GM15510 (cell line): Measurements from ENCODE around the gene GNG12.

Source experiments
- POLR2A ChIP-seq: IDR thresholded peaks from 3 replicates; pipeline ENCODE4 v1.6.1; 2011; ENCODE audit warnings: borderline replicate concordance; ENCODE audit not compliant: insufficient read length; ENCODE audit errors: extremely low read depth

The GNG12 gene

GRCh38 chr1:67851800-67852199 lies 18.5 kb upstream of the GNG12 start:
- no peak for TF ChIP-seq POLR2A

DNA sequence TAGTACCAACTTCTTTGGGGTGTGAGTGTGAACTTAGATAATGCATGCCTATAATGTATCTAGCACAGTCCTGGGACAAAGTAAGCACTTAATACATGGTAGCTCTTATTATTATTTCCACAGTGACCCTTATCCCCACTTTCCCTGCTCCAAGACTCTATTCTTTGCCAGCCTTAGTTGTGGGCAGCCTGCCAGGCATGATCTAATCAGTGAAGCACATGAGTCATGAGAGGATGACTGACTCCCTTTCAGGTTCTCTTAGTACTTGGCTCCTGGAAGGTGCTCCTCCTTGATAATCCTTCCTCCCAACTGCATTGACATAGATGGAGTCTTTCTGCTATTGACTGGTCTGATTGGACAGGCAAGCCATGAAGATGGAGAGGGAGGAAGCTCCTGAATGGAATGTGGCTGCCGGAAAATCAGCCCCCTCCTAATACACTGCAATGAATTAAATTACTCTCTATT lies 17.4 kb upstream of the GNG12 start:
- no peak for TF ChIP-seq POLR2A

DNA sequence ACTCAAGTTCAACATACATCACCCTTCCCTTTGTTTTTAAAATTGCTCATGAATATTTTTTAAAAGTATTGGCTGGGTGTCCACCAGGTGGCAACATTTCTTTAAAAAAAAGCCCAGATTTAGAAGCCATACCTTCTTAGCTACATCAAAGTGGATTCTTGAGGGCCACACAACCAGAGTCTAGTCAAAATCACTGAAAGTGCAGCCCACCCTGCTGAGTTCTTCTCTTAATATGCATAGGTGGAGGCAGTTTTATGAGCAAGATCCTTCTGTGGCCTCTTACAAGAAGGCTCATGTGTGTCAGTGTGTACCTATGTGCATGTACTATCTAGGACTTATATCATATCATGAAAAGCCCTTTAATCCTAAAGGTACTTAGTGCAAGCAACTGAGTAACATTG lies 16.9 kb upstream of the GNG12 start:
- no peak for TF ChIP-seq POLR2A

GRCh38 chr1:67847466-67847865 lies 14.2 kb upstream of the GNG12 start:
- TF ChIP-seq POLR2A = no peak

DNA sequence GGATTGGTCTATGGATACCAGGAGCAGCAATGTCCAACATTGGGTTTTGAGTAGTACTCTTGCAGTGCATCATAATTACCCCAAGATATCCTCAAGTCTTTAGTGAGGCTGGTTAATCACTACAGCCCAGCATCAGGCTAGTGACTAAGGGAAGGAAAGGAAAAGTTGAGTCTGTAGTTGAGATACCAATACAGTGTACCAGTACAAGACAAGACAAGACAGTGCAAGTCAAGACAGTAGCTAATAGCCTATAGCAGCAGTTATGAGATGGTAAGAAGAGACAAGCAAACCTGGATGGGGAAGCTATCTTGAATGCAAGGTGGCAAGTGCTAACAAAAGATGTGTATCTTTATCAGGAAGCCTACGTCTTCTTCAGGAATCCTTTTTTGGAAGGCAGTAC lies 13.3 kb upstream of the GNG12 start:
- TF ChIP-seq POLR2A = no peak

DNA sequence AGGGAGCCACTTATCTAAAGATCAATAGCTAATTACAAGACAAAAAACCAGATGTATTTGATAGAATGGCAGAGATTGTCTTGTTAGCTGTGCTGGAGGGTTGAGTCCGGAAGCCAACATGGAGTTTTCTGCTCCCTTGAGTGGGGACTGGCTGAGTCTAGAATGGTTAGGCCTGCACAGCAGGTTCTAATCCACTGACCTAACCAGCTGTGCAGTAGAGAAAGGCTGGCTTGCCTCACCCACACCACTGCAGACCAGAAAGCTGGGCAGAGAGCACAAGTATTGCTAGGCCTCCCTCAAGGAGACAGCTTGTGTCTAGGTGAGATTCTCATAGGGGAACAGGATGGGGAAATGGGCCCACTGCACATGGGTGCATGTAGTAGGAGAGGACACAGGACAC lies 11.7 kb upstream of the GNG12 start:
- no peak for TF ChIP-seq POLR2A

GRCh38 chr1:67843746-67844145 lies 10.5 kb upstream of the GNG12 start:
- no peak for TF ChIP-seq POLR2A

GRCh38 chr1:67843331-67843730 lies 10.1 kb upstream of the GNG12 start:
- TF ChIP-seq POLR2A = no peak

DNA sequence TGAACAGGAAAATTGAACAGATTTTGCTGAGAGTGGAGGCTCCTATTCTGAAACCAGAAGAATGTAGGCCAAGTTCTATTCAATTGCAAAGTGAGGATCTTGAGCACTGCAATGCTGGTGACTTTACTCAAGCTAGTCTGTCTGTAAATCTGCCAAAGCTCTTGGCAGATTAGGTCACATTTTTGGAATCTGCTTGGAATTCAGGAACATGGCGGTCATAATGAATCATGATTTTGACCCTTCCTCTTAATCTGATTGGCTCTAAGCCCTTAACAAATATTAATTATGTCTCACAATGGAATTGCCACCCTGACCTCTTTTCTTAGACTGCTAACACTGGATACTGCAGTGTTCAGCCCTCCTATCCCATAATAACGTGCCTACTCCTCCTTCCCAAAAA lies 7.2 kb upstream of the GNG12 start:
- TF ChIP-seq POLR2A = no peak

DNA sequence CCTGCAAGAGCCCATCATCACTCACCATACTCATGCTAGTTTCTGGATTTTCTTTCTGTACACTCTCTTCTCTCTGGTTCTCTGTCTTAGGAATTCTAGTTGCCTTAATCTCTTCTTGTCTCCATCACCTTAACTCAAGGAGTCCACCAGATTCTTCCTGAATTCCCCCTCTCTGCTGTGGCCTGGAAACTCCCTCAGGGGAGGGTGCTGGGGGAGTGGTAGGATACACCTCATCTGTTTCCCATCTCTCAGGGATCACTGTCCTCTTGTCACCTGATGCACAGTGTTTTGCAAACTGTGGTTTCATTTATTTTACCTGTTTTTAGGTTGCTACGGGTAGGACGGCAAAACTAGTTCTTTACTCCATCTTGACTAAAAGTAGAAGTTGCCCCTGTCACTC lies 6.6 kb upstream of the GNG12 start:
- no peak for TF ChIP-seq POLR2A

GRCh38 chr1:67838180-67838910 lies 5.1 kb upstream of the GNG12 start:
- no peak for TF ChIP-seq POLR2A

- no peak for TF ChIP-seq POLR2A
Measured at GRCh38 chr1:67836769-67837168, 3.5 kb upstream of the GNG12 start.

DNA sequence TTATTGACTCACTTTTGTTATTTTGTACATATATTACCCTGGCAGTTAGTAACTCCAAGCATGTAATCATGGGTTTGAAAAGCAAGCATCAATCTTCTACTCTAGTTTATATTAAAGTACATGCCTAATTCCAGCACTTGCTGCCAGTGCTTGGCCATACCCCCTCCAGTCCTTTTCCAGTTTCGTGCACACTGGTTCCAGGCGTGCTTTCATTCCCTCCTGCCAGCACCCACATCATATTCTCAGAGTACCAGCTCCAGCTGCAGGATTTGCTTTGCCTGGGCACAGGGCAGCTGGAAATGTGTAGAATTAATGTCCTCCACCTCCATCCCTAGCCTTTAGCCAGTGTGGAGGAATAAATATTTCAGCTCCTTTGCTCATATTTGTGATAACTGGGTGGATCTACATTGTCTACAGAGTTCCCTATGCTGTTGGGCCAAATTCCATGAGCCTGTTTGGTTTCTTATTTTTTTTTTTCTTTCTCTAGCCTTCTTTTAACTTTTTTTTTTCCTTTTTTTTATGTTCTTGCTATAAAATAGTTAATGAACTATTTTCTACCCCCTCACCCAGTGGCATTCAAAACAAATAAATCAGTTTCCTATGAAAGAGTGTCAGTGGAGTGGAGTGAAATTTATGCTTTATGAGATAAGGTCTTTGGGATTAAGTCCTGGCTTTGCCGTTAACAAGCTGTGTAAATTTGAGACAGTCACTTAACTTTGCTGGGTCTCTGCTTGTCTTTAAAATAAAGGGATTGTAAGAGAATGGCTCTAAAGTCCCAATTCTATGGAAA lies 2.6 kb upstream of the GNG12 start:
- TF ChIP-seq POLR2A = no peak

DNA sequence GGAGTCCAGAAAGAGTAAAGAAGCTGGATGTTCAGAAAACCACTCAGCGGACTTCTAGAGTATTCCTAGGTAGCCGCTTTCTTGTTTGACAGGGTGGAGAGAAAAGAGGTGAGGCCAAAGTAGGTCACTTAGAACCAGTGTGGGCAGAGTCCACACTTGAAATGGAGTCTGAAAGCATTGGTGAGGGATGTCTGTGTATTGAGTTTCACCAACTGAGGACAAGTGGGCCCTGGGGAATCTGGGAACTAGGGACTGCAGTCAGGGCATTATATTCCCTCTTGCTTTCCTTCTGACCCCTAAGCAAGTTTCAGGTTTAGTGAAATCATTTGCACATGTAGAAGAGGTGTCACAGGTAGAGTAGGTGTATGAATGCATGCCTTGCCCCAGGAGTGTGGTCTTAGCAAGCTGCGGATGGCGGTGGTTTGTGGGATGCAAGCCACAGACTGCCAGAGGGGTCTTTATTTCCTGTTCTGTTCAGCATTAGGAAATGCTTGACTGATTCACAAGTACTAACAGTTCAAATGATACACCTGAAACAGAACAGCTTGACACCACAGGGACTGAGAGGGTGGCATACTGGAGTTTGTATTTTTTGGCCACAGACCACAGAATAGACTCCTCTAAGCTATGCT lies 1.1 kb upstream of the GNG12 start:
- TF ChIP-seq POLR2A = no peak

- TF ChIP-seq POLR2A = no peak
Measured at GRCh38 chr1:67833602-67833940, 304 bp upstream of the GNG12 start.

- no peak for TF ChIP-seq POLR2A
Measured at GRCh38 chr1:67831850-67832513, 1.3 kb downstream of the GNG12 start.
